Measurements from ENCODE around the gene PROM1.

DNA sequence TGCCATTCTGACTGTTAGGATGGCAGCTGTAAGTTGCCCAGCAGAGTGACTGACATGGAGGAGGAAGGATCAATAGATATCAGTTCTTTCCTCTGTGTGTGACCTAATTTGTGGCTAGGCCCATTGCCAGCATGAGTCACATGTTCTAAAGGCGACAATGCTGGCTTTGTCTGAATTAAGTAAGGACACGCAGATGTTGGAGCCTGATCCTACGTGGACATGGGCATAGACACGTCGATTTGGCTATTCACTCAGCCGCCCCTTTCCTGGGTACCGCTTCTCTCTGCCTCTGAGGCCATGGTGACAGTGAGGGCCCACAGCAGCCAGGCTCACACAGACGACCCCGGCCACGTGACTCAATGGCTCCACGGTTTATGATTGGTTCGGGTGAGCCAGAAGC is 16.3 kb downstream of the PROM1 start:
- TF ChIP-seq, protein P1, sequence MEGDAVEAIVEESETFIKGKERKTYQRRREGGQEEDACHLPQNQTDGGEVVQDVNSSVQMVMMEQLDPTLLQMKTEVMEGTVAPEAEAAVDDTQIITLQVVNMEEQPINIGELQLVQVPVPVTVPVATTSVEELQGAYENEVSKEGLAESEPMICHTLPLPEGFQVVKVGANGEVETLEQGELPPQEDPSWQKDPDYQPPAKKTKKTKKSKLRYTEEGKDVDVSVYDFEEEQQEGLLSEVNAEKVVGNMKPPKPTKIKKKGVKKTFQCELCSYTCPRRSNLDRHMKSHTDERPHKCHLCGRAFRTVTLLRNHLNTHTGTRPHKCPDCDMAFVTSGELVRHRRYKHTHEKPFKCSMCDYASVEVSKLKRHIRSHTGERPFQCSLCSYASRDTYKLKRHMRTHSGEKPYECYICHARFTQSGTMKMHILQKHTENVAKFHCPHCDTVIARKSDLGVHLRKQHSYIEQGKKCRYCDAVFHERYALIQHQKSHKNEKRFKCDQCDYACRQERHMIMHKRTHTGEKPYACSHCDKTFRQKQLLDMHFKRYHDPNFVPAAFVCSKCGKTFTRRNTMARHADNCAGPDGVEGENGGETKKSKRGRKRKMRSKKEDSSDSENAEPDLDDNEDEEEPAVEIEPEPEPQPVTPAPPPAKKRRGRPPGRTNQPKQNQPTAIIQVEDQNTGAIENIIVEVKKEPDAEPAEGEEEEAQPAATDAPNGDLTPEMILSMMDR (conservative IDR thresholded peaks at IDR 0.05; ENCODE audit: low read depth, low read length) = no peak
- TF ChIP-seq CEBPB (IDR thresholded peaks at IDR 0.05; ENCODE audit: low read depth, low read length) = no peak
- TF ChIP-seq POLR2A (IDR thresholded peaks at IDR 0.05; ENCODE audit: low read depth, low read length) = no peak
- TF ChIP-seq MXI1 (IDR thresholded peaks at IDR 0.05; ENCODE audit: borderline replicate concordance, low read depth, low read length) = no peak
- no peak for TF ChIP-seq BHLHE40 (IDR thresholded peaks at IDR 0.05; ENCODE audit: low read depth, low read length)
- TF ChIP-seq MAZ (IDR thresholded peaks at IDR 0.05; ENCODE audit: borderline replicate concordance, low read depth, low read length) = no peak
